Endothelial cell of umbilical vein (primary cell): Measurements from ENCODE around the gene VAPB. TPM values are rescaled to one million over a fixed set of nuclear protein-coding genes. Genes with fewer than 3 reads are reported as not detected.

Experiments used
- BruUV-seq: library from RNA; stranded (reverse); fragments of 400-500 nt; replicated peaks from 2 replicates; lab custom pipeline; 2021; lab: Mats Ljungman, UMichigan
- CTCF ChIA-PET: fragments of 300-600, 350-600 bp; sonication (Branson Sonifier 250); formaldehyde crosslinking; loops from one replicate; lab custom pipeline; 2021; ENCODE audit warnings: antibody characterized with exemption, inconsistent platforms; lab: Charles Lee
- POLR2A ChIA-PET: fragments of 300-600, 350-600 bp; sonication (Branson Sonifier 250); formaldehyde crosslinking; loops from one replicate; lab custom pipeline; 2021; ENCODE audit warnings: antibody characterized with exemption, inconsistent platforms; lab: Charles Lee
- DNase-seq: peaks from one replicate; pipeline ENCODE4 v3.0.0-alpha.2; 2011; ENCODE audit warnings: low read depth, low spot score
- FAIRE-seq: peaks from 2 replicates; lab custom pipeline; 2011; peaks lifted over from hg19 to GRCh38; lab: Jason Lieb, UNC
- H2AFZ ChIP-seq: 2 replicates; pipeline ENCODE4 v1.6.0; 2012; ENCODE audit warnings: low read depth, low read length, control low read depth, inconsistent platforms
- H3K27ac ChIP-seq: 2 replicates; pipeline ENCODE4 v1.5.1; 2011; ENCODE audit warnings: low read depth, mild to moderate bottlenecking, control low read depth, low read length, moderate library complexity; ENCODE audit not compliant: insufficient read depth
- H3K27me3 ChIP-seq, 2 experiments: 2 replicates each; pipeline versions ENCODE4 v1.6.0 to v1.6.1; 2011; ENCODE audit warnings: low read length in 2 of 2, mixed read lengths in 1 of 2; ENCODE audit not compliant: control insufficient read depth in 2 of 2, insufficient read depth in 2 of 2
- H3K36me3 ChIP-seq, 2 experiments: 2 replicates in 1 of 2; 3 replicates in 1 of 2; pipeline ENCODE4 v1.5.1; 2011; ENCODE audit warnings: low read length in 2 of 2, mild to moderate bottlenecking in 1 of 2, moderate library complexity in 1 of 2; ENCODE audit not compliant: control insufficient read depth in 2 of 2, insufficient read depth in 2 of 2; ENCODE audit errors: extremely low read depth in 1 of 2
- H3K4me1 ChIP-seq: 3 replicates; pipeline ENCODE4 v1.5.1; 2011; ENCODE audit warnings: mild to moderate bottlenecking, low read length; ENCODE audit not compliant: control insufficient read depth, insufficient read depth; ENCODE audit errors: extremely low read depth
- H3K4me2 ChIP-seq: 2 replicates; pipeline ENCODE4 v1.6.1; 2011; ENCODE audit warnings: low read length, control low read depth, mixed read lengths; ENCODE audit not compliant: insufficient read depth
- H3K4me3 ChIP-seq, 3 experiments: fragments of 200-600 bp in 1 of 3; sonication (generic), shearing (Covaris generic) in 1 of 3; replicated peaks in 1 of 3; 2 replicates each; pipeline ENCODE4 v1.5.1; 2011 to 2016; ENCODE audit warnings: control low read depth in 3 of 3, low read length in 3 of 3, mild to moderate bottlenecking in 2 of 3, inconsistent platforms in 1 of 3, low read depth in 1 of 3, moderate library complexity in 1 of 3; ENCODE audit not compliant: insufficient read depth in 1 of 3
- H3K79me2 ChIP-seq: 2 replicates; pipeline ENCODE4 v1.6.0; 2012; ENCODE audit warnings: low read length, inconsistent platforms; ENCODE audit not compliant: control insufficient read depth, insufficient read depth
- H3K9ac ChIP-seq: replicated peaks from 2 replicates; pipeline ENCODE3; 2011; ENCODE audit warnings: low read length, control low read depth; ENCODE audit not compliant: insufficient read depth; ENCODE audit errors: extremely low read depth
- H3K9me1 ChIP-seq: replicated peaks from 3 replicates; pipeline ENCODE4 v1.6.0; 2011; ENCODE audit warnings: mild to moderate bottlenecking, low read length; ENCODE audit not compliant: control insufficient read depth, insufficient read depth; ENCODE audit errors: extremely low read depth
- H3K9me3 ChIP-seq: replicated peaks from 2 replicates; pipeline ENCODE4 v1.5.1; 2012; ENCODE audit warnings: low read length, inconsistent platforms; ENCODE audit not compliant: control insufficient read depth, insufficient read depth
- H4K20me1 ChIP-seq: replicated peaks from 2 replicates; pipeline ENCODE3; 2011; ENCODE audit warnings: mild to moderate bottlenecking, low read length; ENCODE audit not compliant: control insufficient read depth, insufficient read depth; ENCODE audit errors: extremely low read depth
- EZH2 ChIP-seq: IDR thresholded peaks from 2 replicates; pipeline ENCODE4 v1.6.1; 2012; ENCODE audit warnings: borderline replicate concordance, low read depth, mild to moderate bottlenecking, moderate library complexity, low read length, inconsistent platforms; ENCODE audit not compliant: severe bottlenecking
- MAX ChIP-seq: IDR thresholded peaks from 2 replicates; pipeline ENCODE4 v1.6.1; 2011; ENCODE audit not compliant: insufficient read depth, insufficient read length
- dilution Hi-C: fragments of 300-500 bp; cut with MboI; formaldehyde crosslinking; loops from one replicate; pipeline ENCODE4 v1.15.0; 2019; ENCODE audit warnings: low sequenced_read_pairs; ENCODE audit not compliant: extremely low pct_ligation_motif_present
- intact Hi-C: fragments of 100-400 bp; cut with micrococcal nuclease; formaldehyde crosslinking; loops from one replicate; pipeline ENCODE4 v1.10.0; 2022
- polyA plus RNA-seq, 4 experiments: library from polyadenylated mRNA; depleted of rRNA in 3 of 4; stranded (reverse) in 3 of 4; unstranded in 1 of 4; fragments of >200 nt; gene quantifications; 2 replicates each; pipeline versions ENCODE4 v1.2.1 to v1.2.3, GENCODE V29; 2011 to 2012; ENCODE audit warnings: missing spikeins in 1 of 4
- total RNA-seq: library from RNA; stranded (reverse); gene quantifications from 2 replicates; pipeline ENCODE4 v1.2.3, GENCODE V29; 2021
- TF ChIP-seq, protein P1 (sequence below), 2 donors: IDR thresholded peaks; 1 replicate in 1 of 2; 2 replicates in 1 of 2; pipeline ENCODE4 v1.5.1; 2011; ENCODE audit warnings: low read length in 2 of 2, mild to moderate bottlenecking in 2 of 2, moderate library complexity in 2 of 2, control low read depth in 1 of 2, inconsistent platforms in 1 of 2, low read depth in 1 of 2; ENCODE audit not compliant: insufficient read depth in 1 of 2; ENCODE audit errors: extremely low read depth in 1 of 2

VAPB gene
- total and polyA plus RNA-seq, 2 donors (not counting 3 experiments of a cell fraction or from before 2014, with no cell fraction given) = 17.9 to 48.9 TPM

DNA sequence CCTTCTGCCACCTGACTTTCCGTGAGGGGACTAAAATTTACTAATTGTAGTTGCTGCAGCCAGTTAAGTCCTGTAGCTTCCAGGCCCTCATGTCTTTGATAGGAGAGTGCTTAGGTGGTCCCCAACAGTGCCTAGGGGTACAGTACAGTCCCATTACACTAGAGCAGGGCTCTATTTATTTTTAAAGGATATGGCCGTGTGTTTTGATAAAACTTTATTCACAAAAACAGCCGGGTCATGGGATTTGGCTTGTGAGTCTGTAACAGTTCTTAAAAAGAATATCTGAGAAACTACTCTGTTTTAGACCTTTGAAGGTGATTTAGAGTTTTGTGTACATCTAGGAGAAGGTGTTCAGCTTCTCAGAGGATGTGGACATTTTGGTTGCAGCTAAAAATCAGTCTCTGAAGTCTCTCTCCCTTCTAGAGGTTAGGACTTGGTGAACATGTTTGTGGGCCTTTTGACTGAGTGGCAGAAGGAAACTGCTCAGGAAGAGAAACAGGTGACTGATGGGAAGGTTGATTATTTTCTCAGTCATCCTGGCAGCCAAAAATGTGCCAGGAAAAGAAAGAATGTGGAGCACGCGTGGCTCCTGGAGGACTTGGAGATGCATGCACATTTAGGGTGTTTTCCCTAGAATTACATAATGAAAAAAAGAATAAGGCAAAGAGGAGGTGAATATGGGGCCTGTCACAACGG is 57.4 kb downstream of the VAPB start:
- H3K4me3 ChIP-seq = no peak overlapping the region
- peaks cover 8% of the 10 kb centered on the region for H3K79me2 ChIP-seq
- dilution Hi-C loops = no loop called here
- H2AFZ ChIP-seq = no peak overlapping the region
- CTCF ChIA-PET = interaction anchor here (1.1 to 4.5 kb wide), 9 partner anchors 12 to 210 kb away, joined by 3 to 31 read pairs (median 4); partner anchors contain the start of gene VAPB
- no peaks in the 10 kb centered on the region for H3K9me1 ChIP-seq
- no peaks in the 10 kb centered on the region for H3K9me3 ChIP-seq
- FAIRE-seq = no peak
- no TSS peak for BruUV-seq
- POLR2A ChIA-PET = no interaction called here
- H3K36me3 ChIP-seq = peaks cover 13 to 14% of the 10 kb centered on the region in 2 experiments
- intact Hi-C loops = loop anchor here (2.0 kb wide), 2 partner anchors 58 to 136 kb away; partner anchors contain the start of gene VAPB
- DNase-seq = no peak
- no peak for TF ChIP-seq EZH2
- TF ChIP-seq, protein P1, sequence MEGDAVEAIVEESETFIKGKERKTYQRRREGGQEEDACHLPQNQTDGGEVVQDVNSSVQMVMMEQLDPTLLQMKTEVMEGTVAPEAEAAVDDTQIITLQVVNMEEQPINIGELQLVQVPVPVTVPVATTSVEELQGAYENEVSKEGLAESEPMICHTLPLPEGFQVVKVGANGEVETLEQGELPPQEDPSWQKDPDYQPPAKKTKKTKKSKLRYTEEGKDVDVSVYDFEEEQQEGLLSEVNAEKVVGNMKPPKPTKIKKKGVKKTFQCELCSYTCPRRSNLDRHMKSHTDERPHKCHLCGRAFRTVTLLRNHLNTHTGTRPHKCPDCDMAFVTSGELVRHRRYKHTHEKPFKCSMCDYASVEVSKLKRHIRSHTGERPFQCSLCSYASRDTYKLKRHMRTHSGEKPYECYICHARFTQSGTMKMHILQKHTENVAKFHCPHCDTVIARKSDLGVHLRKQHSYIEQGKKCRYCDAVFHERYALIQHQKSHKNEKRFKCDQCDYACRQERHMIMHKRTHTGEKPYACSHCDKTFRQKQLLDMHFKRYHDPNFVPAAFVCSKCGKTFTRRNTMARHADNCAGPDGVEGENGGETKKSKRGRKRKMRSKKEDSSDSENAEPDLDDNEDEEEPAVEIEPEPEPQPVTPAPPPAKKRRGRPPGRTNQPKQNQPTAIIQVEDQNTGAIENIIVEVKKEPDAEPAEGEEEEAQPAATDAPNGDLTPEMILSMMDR (IDR thresholded peaks at IDR 0.05; ENCODE audit: extremely low read depth in 1 of 2, insufficient read depth in 1 of 2, low read depth in 1 of 2, low read length in 2 of 2) = no peak
- H3K4me1 ChIP-seq = no peaks in the 10 kb centered on the region
- no peak overlapping the region for H3K27ac ChIP-seq
- H3K9ac ChIP-seq = no peak overlapping the region
- no peaks in the 10 kb centered on the region for H4K20me1 ChIP-seq
- H3K27me3 ChIP-seq = no peaks in the 10 kb centered on the region
- no peak overlapping the region for H3K4me2 ChIP-seq

DNA sequence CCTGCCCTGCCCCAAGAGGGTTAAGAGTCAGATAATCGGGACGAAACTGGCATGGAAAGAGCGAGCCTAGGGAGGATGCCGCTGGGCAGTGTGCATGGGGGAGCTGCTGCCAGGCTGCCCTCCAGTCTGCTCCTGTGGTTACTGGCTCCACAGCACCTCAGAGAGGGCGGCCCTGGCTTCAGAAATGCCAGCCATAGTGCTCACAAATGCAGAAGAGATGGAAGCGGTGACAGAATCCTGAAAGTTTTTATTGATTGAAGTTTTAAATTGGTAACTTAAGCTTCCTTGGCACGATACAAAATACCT is 57.9 kb downstream of the VAPB start:
- Histone ChIP-seq H3K9me1 (no peaks in the 10 kb centered on the region), H3K9me3 (no peaks in the 10 kb centered on the region), H3K9ac (no peak overlapping the region), H3K4me3 (no peak overlapping the region), H4K20me1 (no peaks in the 10 kb centered on the region), H3K4me1 (no peaks in the 10 kb centered on the region), H3K79me2 (peaks cover 5% of the 10 kb centered on the region), H3K36me3 (peaks cover 12 to 14% of the 10 kb centered on the region in 2 experiments), H3K27me3 (no peaks in the 10 kb centered on the region), H3K27ac (no peak overlapping the region), H2AFZ (no peak overlapping the region), H3K4me2 (no peak overlapping the region)
- DNase-seq (no peak), FAIRE-seq (no peak)
- BruUV-seq = no TSS peak
- TF ChIP-seq MAX = no peak
- intact Hi-C loops = loop anchor here (1.0 to 2.0 kb wide), 3 partner anchors 58 to 210 kb away; partner anchors contain the start of gene VAPB
- ChIA-PET CTCF (interaction anchor here (0.7 to 4.5 kb wide), 12 partner anchors 10 to 235 kb away, joined by 3 to 31 read pairs (median 4); partner anchors contain the start of gene VAPB), POLR2A (no interaction called here)
- dilution Hi-C loops = no loop called here
